SJCRH30 (cell line): ENCODE data around the gene INCENP. TPM values are rescaled to one million over a fixed set of nuclear protein-coding genes. Genes with fewer than 3 reads are reported as not detected.

Experiments used
- DNase-seq, 2 experiments: peaks; one replicate each; pipeline ENCODE4 v3.0.0-alpha.2; 2015 to 2020
- H3K27ac ChIP-seq: fragments of 250-450 bp; sonication (Bioruptor Pico); 2 replicates; pipeline ENCODE4 v1.5.1; 2020; ENCODE audit warnings: mild to moderate bottlenecking, moderate library complexity
- H3K27me3 ChIP-seq: fragments of 250-450 bp; sonication (Bioruptor Pico); 2 replicates; pipeline ENCODE4 v1.5.1; 2020; ENCODE audit warnings: mild to moderate bottlenecking, moderate library complexity
- H3K36me3 ChIP-seq: fragments of 250-450 bp; sonication (Bioruptor Pico); 2 replicates; pipeline ENCODE4 v1.5.1; 2020; ENCODE audit warnings: mild to moderate bottlenecking, moderate library complexity
- H3K4me1 ChIP-seq: fragments of 250-450 bp; sonication (Bioruptor Pico); 2 replicates; pipeline ENCODE4 v1.5.1; 2020; ENCODE audit warnings: mild to moderate bottlenecking, moderate library complexity
- H3K4me3 ChIP-seq: fragments of 250-450 bp; sonication (Bioruptor Pico); 2 replicates; pipeline ENCODE4 v1.5.1; 2020; ENCODE audit warnings: mild to moderate bottlenecking, moderate library complexity
- H3K9me3 ChIP-seq: fragments of 250-450 bp; sonication (Bioruptor Pico); replicated peaks from 2 replicates; pipeline ENCODE4 v1.5.1; 2020; ENCODE audit warnings: mild to moderate bottlenecking, moderate library complexity
- total RNA-seq: library from RNA; depleted of rRNA; stranded (reverse); fragments of >200 nt; shearing (Covaris generic); gene quantifications from 2 replicates; pipeline ENCODE4 v1.2.3, GENCODE V29; 2014

Gene INCENP
- total RNA-seq, 1 experiment from 2014 or later: 118 TPM

- H3K27ac ChIP-seq: no peak overlapping the region
- no peaks in the 10 kb centered on the region for H3K9me3 ChIP-seq
- peaks cover 85% of the 10 kb centered on the region for H3K36me3 ChIP-seq
- DNase-seq: no peak
- H3K4me3 ChIP-seq: no peak overlapping the region
- H3K4me1 ChIP-seq: no peaks in the 10 kb centered on the region
- H3K27me3 ChIP-seq: no peaks in the 10 kb centered on the region
Measured at GRCh38 chr11:62142921-62143320, 19.1 kb downstream of the INCENP start.

GRCh38 chr11:62143727-62144126 is 19.9 kb downstream of the INCENP start:
- no peaks in the 10 kb centered on the region for H3K4me1 ChIP-seq
- DNase-seq: no peak
- no peak overlapping the region for H3K27ac ChIP-seq
- H3K9me3 ChIP-seq: no peaks in the 10 kb centered on the region
- peaks cover 79% of the 10 kb centered on the region for H3K36me3 ChIP-seq
- H3K4me3 ChIP-seq: no peak overlapping the region
- no peaks in the 10 kb centered on the region for H3K27me3 ChIP-seq

- peaks cover 79% of the 10 kb centered on the region for H3K36me3 ChIP-seq
- H3K9me3 ChIP-seq: no peaks in the 10 kb centered on the region
- DNase-seq: no peak
- no peak overlapping the region for H3K27ac ChIP-seq
- H3K27me3 ChIP-seq: no peaks in the 10 kb centered on the region
- H3K4me3 ChIP-seq: no peak overlapping the region
- no peaks in the 10 kb centered on the region for H3K4me1 ChIP-seq
Measured at GRCh38 chr11:62144641-62145255, 20.9 kb downstream of the INCENP start.

GRCh38 chr11:62145261-62145871 is 21.6 kb downstream of the INCENP start:
- Histone ChIP-seq H3K36me3 (peaks cover 81% of the 10 kb centered on the region), H3K4me1 (no peaks in the 10 kb centered on the region), H3K27me3 (no peaks in the 10 kb centered on the region), H3K9me3 (no peaks in the 10 kb centered on the region), H3K27ac (no peak overlapping the region), H3K4me3 (no peak overlapping the region)
- no peak for DNase-seq

GRCh38 chr11:62146476-62147200 is 22.8 kb downstream of the INCENP start:
- DNase-seq: no peak
- H3K27ac ChIP-seq: no peak overlapping the region
- no peaks in the 10 kb centered on the region for H3K4me1 ChIP-seq
- H3K4me3 ChIP-seq: no peak overlapping the region
- no peaks in the 10 kb centered on the region for H3K27me3 ChIP-seq
- H3K36me3 ChIP-seq: peaks cover 81% of the 10 kb centered on the region
- H3K9me3 ChIP-seq: no peaks in the 10 kb centered on the region

GRCh38 chr11:62147545-62147944 is 23.7 kb downstream of the INCENP start:
- DNase-seq: no peak
- peaks cover 80% of the 10 kb centered on the region for H3K36me3 ChIP-seq
- H3K27ac ChIP-seq: no peak overlapping the region
- no peak overlapping the region for H3K4me3 ChIP-seq
- H3K4me1 ChIP-seq: no peaks in the 10 kb centered on the region
- no peaks in the 10 kb centered on the region for H3K9me3 ChIP-seq
- no peaks in the 10 kb centered on the region for H3K27me3 ChIP-seq

- Histone ChIP-seq H3K27me3 (no peaks in the 10 kb centered on the region), H3K9me3 (no peaks in the 10 kb centered on the region), H3K4me3 (no peak overlapping the region), H3K36me3 (peaks cover 74% of the 10 kb centered on the region), H3K27ac (no peak overlapping the region), H3K4me1 (no peaks in the 10 kb centered on the region)
- DNase-seq: no peak
Measured at GRCh38 chr11:62148271-62148980, 24.6 kb downstream of the INCENP start.

GRCh38 chr11:62149986-62150886 is 26.4 kb downstream of the INCENP start:
- Histone ChIP-seq H3K27ac (no peak overlapping the region), H3K27me3 (no peaks in the 10 kb centered on the region), H3K36me3 (peaks cover 65% of the 10 kb centered on the region), H3K4me3 (no peak overlapping the region), H3K4me1 (no peaks in the 10 kb centered on the region), H3K9me3 (no peaks in the 10 kb centered on the region)
- no peak for DNase-seq

GRCh38 chr11:62150887-62151736 is 27.3 kb downstream of the INCENP start:
- Histone ChIP-seq H3K9me3 (no peaks in the 10 kb centered on the region), H3K4me1 (no peaks in the 10 kb centered on the region), H3K4me3 (no peak overlapping the region), H3K27ac (no peak overlapping the region), H3K36me3 (peaks cover 58% of the 10 kb centered on the region), H3K27me3 (no peaks in the 10 kb centered on the region)
- no peak for DNase-seq

- Histone ChIP-seq H3K27ac (no peak overlapping the region), H3K36me3 (peaks cover 54% of the 10 kb centered on the region), H3K4me3 (no peak overlapping the region), H3K27me3 (no peaks in the 10 kb centered on the region), H3K4me1 (no peaks in the 10 kb centered on the region), H3K9me3 (no peaks in the 10 kb centered on the region)
- no peak for DNase-seq
Measured at GRCh38 chr11:62151737-62152102, 27.9 kb downstream of the INCENP start.

GRCh38 chr11:62152245-62153086 is 28.7 kb downstream of the INCENP start:
- Histone ChIP-seq H3K4me1 (no peaks in the 10 kb centered on the region), H3K36me3 (peaks cover 49% of the 10 kb centered on the region), H3K27ac (no peak overlapping the region), H3K27me3 (no peaks in the 10 kb centered on the region), H3K9me3 (no peaks in the 10 kb centered on the region), H3K4me3 (no peak overlapping the region)
- no peak for DNase-seq

GRCh38 chr11:62153087-62153395 is 29.2 kb downstream of the INCENP start:
- H3K36me3 ChIP-seq: peaks cover 43% of the 10 kb centered on the region
- H3K4me3 ChIP-seq: no peak overlapping the region
- H3K27ac ChIP-seq: no peak overlapping the region
- H3K4me1 ChIP-seq: no peaks in the 10 kb centered on the region
- no peaks in the 10 kb centered on the region for H3K27me3 ChIP-seq
- no peak for DNase-seq
- no peaks in the 10 kb centered on the region for H3K9me3 ChIP-seq

GRCh38 chr11:62153617-62154016 is 29.8 kb downstream of the INCENP start:
- Histone ChIP-seq H3K36me3 (peaks cover 43% of the 10 kb centered on the region), H3K4me3 (no peak overlapping the region), H3K27me3 (no peaks in the 10 kb centered on the region), H3K27ac (no peak overlapping the region), H3K4me1 (no peaks in the 10 kb centered on the region), H3K9me3 (no peaks in the 10 kb centered on the region)
- DNase-seq: no peak
